DMS 273 (cell line): ENCODE results near the gene ANKFN1.
A peak's percentile ranks its signal among the peaks of the same experiment; 100 is the strongest.
"Not testable (repeated sequence)": the region's sequence is repeated elsewhere in the genome, so short reads cannot be mapped to it uniquely, and the experiment has no call there.

Experiments used
- DNase-seq: peaks from one replicate; lab custom pipeline; 2025; ENCODE audit not compliant: unreplicated experiment; lab: John Stamatoyannopoulos, UW

ANKFN1 gene

GRCh38 chr17:56319531-56319930 is 166.3 kb downstream of the ANKFN1 start:
- DNase-seq, result peak; percentile 88

GRCh38 chr17:56320443-56320842 is 167.2 kb downstream of the ANKFN1 start:
- DNase-seq, result no peak

- DNase-seq, result no peak
Observed at GRCh38 chr17:56322991-56323390, 169.7 kb downstream of the ANKFN1 start.

GRCh38 chr17:56324676-56325075 is 171.4 kb downstream of the ANKFN1 start:
- no peak for DNase-seq

GRCh38 chr17:56325313-56326000 is 172.2 kb downstream of the ANKFN1 start:
- DNase-seq, result no peak

- no peak for DNase-seq
Observed at GRCh38 chr17:56326001-56326359, 172.7 kb downstream of the ANKFN1 start.

- DNase-seq, result no peak
Observed at GRCh38 chr17:56347639-56348038, 194.4 kb downstream of the ANKFN1 start.

- DNase-seq, result no peak
Observed at GRCh38 chr17:56350592-56350991, 197.3 kb downstream of the ANKFN1 start.

GRCh38 chr17:56351675-56352074 is 198.4 kb downstream of the ANKFN1 start:
- DNase-seq, result no peak

- no peak for DNase-seq
Observed at GRCh38 chr17:56358651-56359050, 205.4 kb downstream of the ANKFN1 start.

GRCh38 chr17:56359518-56359917 is 206.2 kb downstream of the ANKFN1 start:
- DNase-seq, result no peak

GRCh38 chr17:56367366-56367765 is 214.1 kb downstream of the ANKFN1 start:
- no peak for DNase-seq

- no peak for DNase-seq
Observed at GRCh38 chr17:56373981-56374833, 220.9 kb downstream of the ANKFN1 start.

GRCh38 chr17:56389356-56389755 is 236.1 kb downstream of the ANKFN1 start:
- DNase-seq, result no peak

GRCh38 chr17:56392321-56392720 is 239.0 kb downstream of the ANKFN1 start:
- no peak for DNase-seq

- no peak for DNase-seq
Observed at GRCh38 chr17:56393156-56393555, 239.9 kb downstream of the ANKFN1 start.

GRCh38 chr17:56395787-56396186 is 242.5 kb downstream of the ANKFN1 start:
- no peak for DNase-seq

- no peak for DNase-seq
Observed at GRCh38 chr17:56407086-56407485, 253.8 kb downstream of the ANKFN1 start.

GRCh38 chr17:56412356-56412755 is 259.1 kb downstream of the ANKFN1 start:
- DNase-seq, result not testable (repeated sequence)

- DNase-seq, result no peak
Observed at GRCh38 chr17:56416682-56417351, 263.5 kb downstream of the ANKFN1 start.

GRCh38 chr17:56424005-56424404 is 270.7 kb downstream of the ANKFN1 start:
- DNase-seq, result no peak

- DNase-seq, result no peak
Observed at GRCh38 chr17:56424543-56425044, 271.3 kb downstream of the ANKFN1 start.
